Measurements from ENCODE around the gene GPD1.
"Not testable (repeated sequence)": the region's sequence is repeated elsewhere in the genome, so short reads cannot be mapped to it uniquely, and the experiment has no call there.

GPD1 gene

DNA sequence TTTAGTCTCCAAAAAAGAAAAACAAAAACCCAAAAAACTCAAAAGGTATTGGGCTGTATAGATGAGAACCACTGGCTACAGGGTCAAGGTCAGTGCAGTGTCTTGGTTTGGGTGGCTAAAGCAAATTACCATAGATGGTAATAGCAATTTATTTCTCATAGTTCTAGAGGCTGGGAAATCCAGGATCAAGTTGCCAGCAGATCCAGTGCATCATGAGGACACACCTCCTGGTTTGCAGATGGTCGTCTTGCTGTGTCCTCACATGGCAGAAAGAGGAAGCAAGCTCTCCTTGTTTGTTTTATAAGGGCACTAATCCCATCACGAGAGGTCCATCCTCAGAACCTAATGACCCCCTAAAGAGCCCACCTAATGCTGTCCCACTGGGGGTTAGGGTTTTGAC is 19.4 kb downstream of the GPD1 start:
- DNase-seq (ENCODE audit: low spot score), result no peak

DNA sequence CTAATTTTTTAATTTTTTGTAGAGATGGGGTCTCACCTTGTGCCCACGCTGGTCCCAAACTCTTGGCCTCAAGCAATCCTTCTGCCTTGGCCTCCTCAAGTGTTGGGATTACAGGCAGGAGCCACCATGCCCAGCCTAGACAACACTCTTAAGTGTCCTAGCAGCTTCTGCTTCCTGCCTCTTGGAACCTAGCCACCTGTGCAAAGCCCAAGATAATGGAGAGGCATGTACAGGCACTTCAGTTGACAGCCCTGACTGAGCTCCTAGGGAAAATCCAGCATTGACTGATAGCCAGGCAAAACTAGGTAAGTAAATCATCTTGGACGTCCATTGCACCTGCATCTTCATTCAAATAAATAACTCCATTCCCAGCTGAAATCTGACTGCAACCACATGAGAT is 23.7 kb downstream of the GPD1 start:
- DNase-seq (ENCODE audit: low spot score), result no peak

DNA sequence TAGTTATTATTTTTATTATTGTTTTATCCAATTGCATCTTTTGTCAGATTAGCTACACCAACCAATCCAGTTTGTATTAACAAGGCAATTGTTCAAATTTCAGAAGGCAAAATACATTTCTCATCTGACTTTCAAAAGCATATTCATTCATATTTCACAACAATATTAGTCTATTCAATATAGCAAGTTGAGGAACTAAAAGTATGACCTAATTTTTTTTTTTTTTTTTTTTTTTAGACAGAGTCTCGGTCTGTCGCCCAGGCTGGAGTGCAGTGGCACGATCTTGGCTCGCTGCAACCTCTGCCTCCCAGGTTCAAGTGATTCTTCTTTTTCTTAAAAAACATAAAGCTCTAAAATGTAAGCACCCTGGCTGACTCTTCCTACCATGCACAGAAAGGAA is 25.5 kb downstream of the GPD1 start:
- DNase-seq (ENCODE audit: low spot score), result no peak

DNA sequence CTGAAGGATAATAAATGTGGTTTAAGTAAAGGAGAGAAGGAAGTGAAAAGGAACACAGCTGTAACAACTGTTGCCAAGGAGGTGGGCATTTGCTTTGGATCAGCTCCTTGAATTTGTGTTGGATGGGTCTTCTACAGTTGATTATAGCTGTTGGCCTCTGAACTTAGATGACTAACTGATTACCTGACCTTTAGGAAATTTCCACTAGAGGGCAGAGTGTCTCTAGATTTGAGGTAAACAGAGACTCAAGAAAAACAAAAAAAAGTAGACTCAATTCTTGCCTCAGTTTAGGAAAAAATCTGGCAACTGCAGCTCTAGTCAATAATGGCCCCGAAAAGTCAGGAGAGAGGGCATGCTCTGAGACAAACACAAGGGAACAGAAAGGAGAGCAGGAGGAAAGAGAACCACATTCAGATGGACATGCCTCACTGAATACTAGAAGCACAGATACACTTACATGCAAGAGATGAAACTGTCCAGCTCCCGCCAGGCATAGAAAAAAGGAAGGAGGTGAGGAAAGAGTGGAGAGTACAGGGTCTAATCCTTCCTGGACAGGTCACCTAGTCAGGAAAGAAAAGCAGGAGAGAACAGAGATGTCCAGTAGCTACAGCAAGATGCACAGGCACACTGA is 28.8 kb downstream of the GPD1 start:
- DNase-seq (ENCODE audit: low spot score), result peak; percentile 43

DNA sequence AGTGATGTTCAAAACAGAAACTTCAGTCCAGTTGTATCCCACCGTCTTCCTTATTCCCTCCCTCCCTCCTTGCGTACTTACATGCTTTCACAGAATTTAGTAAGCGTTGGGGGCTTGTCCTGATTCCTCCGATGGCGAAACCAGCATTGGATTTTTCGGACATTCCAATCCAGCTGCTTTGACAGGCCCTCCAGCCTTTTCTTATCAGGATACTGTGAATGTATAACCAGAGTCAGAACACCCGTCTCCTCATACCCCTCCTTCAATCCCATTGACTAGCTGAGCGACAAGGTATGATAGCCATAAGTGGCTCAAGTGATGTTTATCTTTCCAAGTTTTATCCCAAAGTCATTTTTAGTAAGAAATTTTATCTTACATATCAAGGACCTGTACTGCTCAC is 39.2 kb downstream of the GPD1 start:
- no peak for DNase-seq (ENCODE audit: low spot score)

DNA sequence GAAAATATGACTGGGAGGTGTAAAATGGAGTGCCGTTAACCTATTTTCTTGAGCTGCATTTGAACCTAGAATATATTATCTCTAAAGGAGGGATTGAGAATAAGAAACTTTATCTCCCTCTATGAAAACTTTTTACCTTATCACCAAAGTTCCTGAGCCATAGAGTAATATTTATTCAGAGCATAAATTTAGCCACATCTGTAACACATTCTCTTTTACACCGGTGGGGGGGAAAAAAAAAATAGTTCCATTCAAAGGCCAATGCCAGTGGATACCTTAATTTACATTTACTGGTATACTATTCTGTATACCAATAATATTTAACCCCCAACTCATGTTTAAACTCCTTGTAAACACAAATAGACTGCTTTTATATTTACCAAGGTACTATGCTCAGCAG is 41.6 kb downstream of the GPD1 start:
- no peak for DNase-seq (ENCODE audit: low spot score)

DNA sequence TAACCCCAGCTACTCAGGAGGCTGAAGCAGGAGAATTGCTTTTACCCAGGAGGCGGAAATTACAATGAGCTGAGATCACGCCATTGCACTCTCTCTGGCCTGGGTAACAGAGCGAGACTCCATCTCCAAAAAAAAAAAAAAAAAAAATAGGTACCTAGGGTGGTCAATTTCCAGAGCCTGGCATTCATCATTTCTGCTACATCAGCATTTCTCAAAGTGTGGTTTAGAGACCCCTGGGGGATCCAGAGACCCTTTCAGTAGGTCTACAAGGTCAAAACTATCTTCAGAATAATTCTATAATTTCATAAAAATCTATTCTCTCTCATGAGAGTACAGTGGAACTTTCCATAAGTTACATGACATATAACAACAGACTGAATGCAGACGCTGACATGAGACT is 43.5 kb downstream of the GPD1 start:
- no peak for DNase-seq (ENCODE audit: low spot score)

DNA sequence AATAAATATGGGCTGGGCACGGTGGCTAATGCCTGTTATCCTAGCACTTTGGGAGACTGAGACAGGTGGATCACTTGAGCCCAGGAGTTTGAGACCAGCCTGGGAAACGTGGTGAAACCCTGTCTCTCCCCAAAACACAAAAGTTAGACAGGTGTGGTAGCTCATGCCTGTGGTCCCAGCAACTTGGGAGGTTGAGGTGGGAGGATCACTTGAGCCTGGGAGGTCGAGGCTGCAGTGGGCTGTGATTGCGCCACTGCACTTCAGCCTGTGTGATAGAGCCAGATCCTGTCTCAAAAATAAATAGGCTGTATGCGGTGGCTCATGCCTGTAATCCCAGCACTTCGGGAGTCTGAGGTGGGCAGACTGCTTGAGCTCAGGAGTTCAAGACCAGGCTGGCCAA is 44.2 kb downstream of the GPD1 start:
- not testable (repeated sequence) for DNase-seq (ENCODE audit: low spot score)

DNA sequence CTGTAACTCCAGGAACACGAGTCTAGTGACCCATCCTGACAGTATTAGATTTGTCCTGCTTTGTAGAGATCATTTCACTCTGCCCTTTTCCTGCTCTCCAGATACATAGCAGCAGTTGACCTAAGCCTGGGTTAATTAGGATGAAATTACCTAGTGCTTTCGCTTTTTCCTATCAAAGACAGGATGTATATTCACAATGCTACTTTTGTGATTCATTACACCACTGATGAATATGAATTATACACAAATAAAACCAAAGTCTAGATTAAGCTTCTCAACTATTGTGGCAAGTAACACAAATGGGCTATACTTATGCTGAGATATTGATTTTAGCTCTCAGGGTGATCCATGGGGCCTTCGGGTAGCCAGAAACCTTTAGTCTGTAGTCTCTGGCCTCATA is 45.5 kb downstream of the GPD1 start:
- DNase-seq (ENCODE audit: low spot score), result no peak

DNA sequence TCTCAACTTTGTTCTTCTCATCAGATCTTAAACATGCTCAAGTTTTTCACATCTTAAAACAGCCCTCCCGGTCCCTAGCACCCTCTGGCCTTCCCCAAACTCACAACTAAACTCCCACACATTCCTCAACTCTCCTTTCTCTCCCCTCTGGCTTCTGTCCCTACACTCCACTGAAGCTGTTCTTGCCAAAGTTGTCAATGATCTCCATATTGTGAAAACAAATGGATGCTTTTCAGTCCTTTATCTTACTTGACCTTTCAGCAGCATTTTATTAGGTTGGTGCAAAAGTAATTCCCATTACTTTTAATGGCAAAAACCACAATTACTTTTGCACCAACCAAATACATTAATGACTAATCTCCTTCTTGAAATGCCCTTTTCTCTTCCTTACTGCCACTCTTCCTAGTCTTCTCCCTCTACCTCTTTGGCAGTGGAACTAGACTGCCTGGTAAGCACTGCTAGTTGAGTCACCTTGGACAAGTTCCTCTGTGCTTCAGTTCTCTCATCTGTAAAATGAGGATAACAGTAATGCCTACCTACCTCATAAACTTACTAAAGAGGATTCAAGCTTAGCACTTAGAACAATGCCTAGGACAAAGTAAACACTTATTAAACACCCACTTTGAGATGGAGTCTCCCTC is 47.4 kb downstream of the GPD1 start:
- DNase-seq (ENCODE audit: low spot score), result no peak

DNA sequence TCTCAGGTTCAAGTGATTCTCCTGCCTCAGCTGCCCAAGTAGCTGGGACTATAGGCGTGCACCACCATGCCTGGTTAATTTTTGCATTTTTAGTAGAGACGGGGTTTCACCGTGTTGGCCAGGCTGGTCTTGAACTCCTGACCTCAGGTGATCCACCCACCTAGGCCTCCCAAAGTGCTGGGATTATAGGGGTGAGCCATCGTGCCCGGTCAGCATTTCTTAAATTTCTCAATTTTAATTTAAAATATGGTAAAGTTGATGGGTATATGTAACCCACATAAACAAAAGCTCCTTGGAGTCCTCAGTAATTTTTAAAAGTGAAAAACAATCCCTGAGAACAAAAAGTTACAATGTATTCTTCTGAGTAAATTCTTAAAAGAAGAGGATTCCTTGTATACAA is 51.1 kb downstream of the GPD1 start:
- DNase-seq (ENCODE audit: low spot score), result not testable (repeated sequence)

DNA sequence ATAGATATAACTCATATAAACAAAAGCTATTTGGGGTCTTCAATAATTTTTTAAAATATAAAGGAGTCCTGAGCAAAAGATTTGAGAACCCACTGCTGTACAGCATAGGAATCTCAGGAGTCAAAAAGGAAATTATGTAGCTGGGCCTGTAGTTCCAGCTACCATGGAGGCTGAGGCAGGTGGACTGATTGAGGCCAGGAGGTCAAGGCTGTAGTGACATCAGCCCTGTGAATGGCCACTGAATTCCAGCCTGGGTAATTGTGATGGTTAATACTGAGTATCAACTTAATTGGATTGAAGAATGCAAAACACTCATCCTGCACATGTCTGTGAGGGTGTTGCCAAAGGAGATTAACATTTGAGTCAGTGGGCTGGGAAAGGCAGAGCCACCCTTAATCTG is 52.8 kb downstream of the GPD1 start:
- DNase-seq (ENCODE audit: low spot score), result no peak

DNA sequence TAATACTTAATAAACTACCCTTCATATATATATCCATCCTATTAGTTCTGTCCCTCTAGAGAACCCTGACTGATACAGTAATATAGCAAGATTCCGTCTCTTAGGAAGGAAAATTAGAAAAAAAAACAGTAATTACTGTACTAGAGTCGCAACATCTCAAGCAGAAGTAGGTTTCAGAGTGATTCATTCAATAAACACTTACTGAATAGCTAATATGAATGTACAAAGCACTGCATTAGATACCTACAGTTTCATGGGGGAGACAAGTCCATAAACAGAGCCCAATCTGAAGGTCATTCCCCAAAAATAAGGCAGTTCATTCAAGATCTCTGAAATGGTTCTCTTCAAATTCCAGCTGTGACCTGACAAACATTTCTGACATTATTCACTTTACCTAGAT is 53.5 kb downstream of the GPD1 start:
- DNase-seq (ENCODE audit: low spot score), result no peak

DNA sequence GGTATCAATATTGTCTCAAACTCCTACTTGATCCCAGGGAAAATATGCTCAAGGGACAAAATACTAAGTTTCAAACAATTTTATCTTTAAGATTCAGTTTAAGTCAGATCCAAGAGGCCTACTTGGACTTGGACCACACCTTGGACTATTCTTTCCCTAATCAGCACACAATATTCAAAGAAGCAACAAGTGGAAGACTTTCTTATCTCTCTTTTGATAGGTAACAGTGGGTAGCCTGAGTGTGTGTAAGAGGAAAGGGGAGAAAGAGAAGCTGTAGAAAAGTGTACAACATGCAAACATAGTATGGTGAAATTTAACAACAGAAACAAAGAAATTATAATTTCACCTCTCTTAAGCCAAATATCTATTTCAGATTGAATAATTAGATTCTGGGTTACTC is 56.8 kb downstream of the GPD1 start:
- DNase-seq (ENCODE audit: low spot score), result no peak
